ENCODE measurements around the gene DNAJC13.

DNAJC13 gene

GRCh38 chr3:132422531-132422930 is 5.2 kb downstream of the DNAJC13 start:
- Histone ChIP-seq H3K9me3 (ENCODE audit: insufficient read depth, low read length, severe bottlenecking) (no peaks in the 10 kb centered on the region), H4K20me1 (ENCODE audit: insufficient read depth, low read length) (peaks cover 4% of the 10 kb centered on the region; the same call in 1 of the 2 replicates), H3K27ac (ENCODE audit: low read length) (no peak overlapping the region), H3K36me3 (ENCODE audit: insufficient read depth, low read length) (peaks cover 11% of the 10 kb centered on the region; the same call in 1 of the 2 replicates), H3K9ac (ENCODE audit: low read depth, low read length) (no peak overlapping the region), H3K79me2 (ENCODE audit: insufficient read depth, low read length) (peaks cover 97% of the 10 kb centered on the region), H3K4me2 (ENCODE audit: insufficient read depth, low read length) (no peak overlapping the region), H3K4me3 (ENCODE audit: low read depth in 1 of 2, low read length in 2 of 2) (no peak overlapping the region), H2AFZ (ENCODE audit: low read depth, low read length) (no peak overlapping the region), H3K27me3 (ENCODE audit: insufficient read depth, low read length, poor library complexity) (no peaks in the 10 kb centered on the region), H3K4me1 (ENCODE audit: insufficient read depth, low read length) (peaks cover 21% of the 10 kb centered on the region; the same call in 1 of the 2 replicates)
- no peak for DNase-seq
- ATAC-seq (ENCODE audit: insufficient read depth, low read depth), result no peak
- no peak for TF ChIP-seq EZH2 (IDR thresholded peaks at IDR 0.05; ENCODE audit: borderline replicate concordance, low read depth, low read length, severe bottlenecking)
- no peak for TF ChIP-seq CTCF (IDR thresholded peaks at IDR 0.05; ENCODE audit: borderline replicate concordance, extremely low read depth, low read length, poor library complexity, severe bottlenecking)

- H3K4me1 ChIP-seq (ENCODE audit: insufficient read depth, low read length), result no peaks in the 10 kb centered on the region
- no peak overlapping the region for H3K27ac ChIP-seq (ENCODE audit: low read length)
- peaks cover 7% of the 10 kb centered on the region; the same call in 1 of the 2 replicates for H4K20me1 ChIP-seq (ENCODE audit: insufficient read depth, low read length)
- no peak overlapping the region for H3K9ac ChIP-seq (ENCODE audit: low read depth, low read length)
- no peak overlapping the region for H3K4me3 ChIP-seq (ENCODE audit: low read depth in 1 of 2, low read length in 2 of 2)
- no peak for TF ChIP-seq EZH2 (IDR thresholded peaks at IDR 0.05; ENCODE audit: borderline replicate concordance, low read depth, low read length, severe bottlenecking)
- no peak for TF ChIP-seq CTCF (IDR thresholded peaks at IDR 0.05; ENCODE audit: borderline replicate concordance, extremely low read depth, low read length, poor library complexity, severe bottlenecking)
- H3K79me2 ChIP-seq (ENCODE audit: insufficient read depth, low read length), result peaks cover 38% of the 10 kb centered on the region
- no peaks in the 10 kb centered on the region for H3K9me3 ChIP-seq (ENCODE audit: insufficient read depth, low read length, severe bottlenecking)
- no peak overlapping the region for H2AFZ ChIP-seq (ENCODE audit: low read depth, low read length)
- H3K27me3 ChIP-seq (ENCODE audit: insufficient read depth, low read length, poor library complexity), result no peaks in the 10 kb centered on the region
- H3K36me3 ChIP-seq (ENCODE audit: insufficient read depth, low read length), result peaks cover 9% of the 10 kb centered on the region; the same call in 1 of the 2 replicates
- ATAC-seq (ENCODE audit: insufficient read depth, low read depth) (peak; percentile 60; the same call in 2 of the 3 replicates), DNase-seq (no peak)
- no peak overlapping the region for H3K4me2 ChIP-seq (ENCODE audit: insufficient read depth, low read length)
Observed at GRCh38 chr3:132432639-132433038, 15.3 kb downstream of the DNAJC13 start.

- no peaks in the 10 kb centered on the region for H3K27me3 ChIP-seq (ENCODE audit: insufficient read depth, low read length, poor library complexity)
- no peak overlapping the region for H3K27ac ChIP-seq (ENCODE audit: low read length)
- H3K4me1 ChIP-seq (ENCODE audit: insufficient read depth, low read length), result no peaks in the 10 kb centered on the region
- H3K9ac ChIP-seq (ENCODE audit: low read depth, low read length), result no peak overlapping the region
- no peak overlapping the region for H3K4me3 ChIP-seq (ENCODE audit: low read depth in 1 of 2, low read length in 2 of 2)
- TF ChIP-seq CTCF (IDR thresholded peaks at IDR 0.05; ENCODE audit: borderline replicate concordance, extremely low read depth, low read length, poor library complexity, severe bottlenecking) (no peak), EZH2 (IDR thresholded peaks at IDR 0.05; ENCODE audit: borderline replicate concordance, low read depth, low read length, severe bottlenecking) (no peak)
- no peak for DNase-seq
- ATAC-seq (ENCODE audit: insufficient read depth, low read depth), result no peak
- H3K9me3 ChIP-seq (ENCODE audit: insufficient read depth, low read length, severe bottlenecking), result no peaks in the 10 kb centered on the region
- H3K36me3 ChIP-seq (ENCODE audit: insufficient read depth, low read length), result peaks cover 14% of the 10 kb centered on the region; the same call in 1 of the 2 replicates
- H2AFZ ChIP-seq (ENCODE audit: low read depth, low read length), result no peak overlapping the region
- H3K79me2 ChIP-seq (ENCODE audit: insufficient read depth, low read length), result peaks cover 34% of the 10 kb centered on the region
- peaks cover 3% of the 10 kb centered on the region; the same call in 1 of the 2 replicates for H4K20me1 ChIP-seq (ENCODE audit: insufficient read depth, low read length)
- no peak overlapping the region for H3K4me2 ChIP-seq (ENCODE audit: insufficient read depth, low read length)
Observed at GRCh38 chr3:132433121-132433520, 15.8 kb downstream of the DNAJC13 start.
